Measurements from ENCODE around the gene SRSF4. TPM values are rescaled to one million over a fixed set of nuclear protein-coding genes. Genes with fewer than 3 reads are reported as not detected.

SRSF4 gene
- total and polyA plus RNA-seq, 9 of the 15 experiments (the other 6 are each of a cell fraction or from before 2014, with no cell fraction given) = 15.9 to 132 (median 82.0) TPM

- TF ChIP-seq AFF4 (CRISPR knock-in tag; IDR thresholded peaks at IDR 0.05) (peak; percentile 78), CREB3L1 (IDR thresholded peaks at IDR 0.05; ENCODE audit: borderline replicate concordance, low read depth) (peak; percentile 76; the same call in 1 of the 2 replicates), ZNF583 (CRISPR knock-in tag; IDR thresholded peaks at IDR 0.05) (peak; percentile 69; the same call in 1 of the 2 replicates), CHD2 (IDR thresholded peaks at IDR 0.05; ENCODE audit: low read depth, low read length) (0 out of 2 replicates have a peak, but pooled peaks have one; percentile 17), MGA (IDR thresholded peaks at IDR 0.05) (peak; percentile 66; the same call in 1 of the 2 replicates), ZBTB43 (CRISPR knock-in tag; IDR thresholded peaks at IDR 0.05) (no peak), POLR3A (IDR thresholded peaks at IDR 0.05; ENCODE audit: borderline replicate concordance, extremely low read depth, insufficient read depth, insufficient read length) (no peak)
Measured at GRCh38 chr1:29156543-29157268, 25.0 kb downstream of the SRSF4 start (continued).

All from K562 (cell line).